GM19324 (cell line): ENCODE data around the gene TMEM266.
A peak's percentile ranks its signal among the peaks of the same experiment; 100 is the strongest.

Experiments used
- ATAC-seq: cut with Tn5 transposase; IDR thresholded peaks from one replicate; pipeline ENCODE4 v1.9.1; 2021; ENCODE audit warnings: mild to moderate bottlenecking, moderate library complexity; ENCODE audit not compliant: unreplicated experiment, low FRiP score

Gene TMEM266

GRCh38 chr15:76178296-76179000 is 118.7 kb downstream of the TMEM266 start:
- no peak for ATAC-seq

- ATAC-seq, result no peak
These were observed 119.2 kb downstream of the TMEM266 start for GRCh38 chr15:76179023-76179422.

DNA sequence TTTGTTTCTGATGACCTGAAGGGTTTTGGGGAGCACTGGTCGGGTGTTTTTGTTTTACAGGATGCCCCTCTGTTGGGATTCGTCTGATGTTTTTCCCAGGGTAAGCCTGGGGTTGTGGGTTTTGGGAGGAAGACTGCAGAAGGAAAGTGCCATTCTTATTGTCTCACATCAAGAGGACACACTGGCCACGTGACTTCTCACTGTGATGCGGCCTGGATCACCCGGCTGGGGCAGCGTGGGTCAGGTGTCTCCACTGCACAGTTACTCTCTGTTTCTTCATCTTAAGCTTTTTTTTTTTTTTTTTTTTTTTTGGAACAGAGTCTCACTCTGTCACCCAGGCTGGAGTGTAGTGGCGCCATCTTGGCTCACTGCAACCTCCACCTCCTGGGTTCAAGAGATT is 120.5 kb downstream of the TMEM266 start:
- no peak for ATAC-seq

GRCh38 chr15:76181705-76182107 is 121.9 kb downstream of the TMEM266 start:
- ATAC-seq, result no peak

GRCh38 chr15:76183930-76184649 is 124.3 kb downstream of the TMEM266 start:
- ATAC-seq, result no peak

DNA sequence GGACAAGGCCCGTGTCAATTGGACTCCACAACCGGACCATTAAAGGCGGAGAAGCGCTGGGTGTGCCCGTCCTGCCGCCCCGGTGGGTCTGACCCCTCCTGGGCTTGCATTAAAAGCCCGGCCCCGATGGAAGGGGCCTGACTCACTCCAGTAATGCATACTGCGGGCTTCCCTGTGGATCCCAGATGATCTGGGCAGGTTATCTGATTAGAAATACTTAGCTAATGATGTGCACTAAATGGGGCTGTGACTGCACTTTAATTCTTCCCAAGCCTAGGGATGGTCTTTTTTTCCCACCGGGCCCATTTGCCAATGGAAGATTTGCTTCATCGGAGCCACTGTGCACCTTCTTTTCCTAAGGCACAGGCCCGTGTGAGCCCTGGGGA is 124.9 kb downstream of the TMEM266 start:
- ATAC-seq, result no peak

DNA sequence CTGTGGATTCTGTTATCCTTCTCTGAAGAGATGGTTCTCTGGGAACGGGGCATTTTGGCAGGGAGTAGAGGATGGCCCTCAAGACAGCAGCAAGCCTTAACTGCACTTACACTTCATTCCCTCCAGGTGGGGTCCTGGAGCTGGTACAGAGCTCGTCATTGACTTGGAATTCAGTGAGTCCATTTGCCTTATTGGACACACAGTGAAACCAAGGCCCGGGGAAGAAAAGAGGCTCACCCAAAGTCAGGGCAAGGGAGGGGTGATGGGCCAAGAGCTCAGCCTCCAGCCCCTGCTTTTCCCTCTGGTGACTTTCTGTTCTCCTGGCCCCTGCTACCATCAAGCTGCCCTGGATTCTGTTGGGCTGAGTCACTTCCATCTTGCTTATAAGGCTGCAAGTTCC is 125.9 kb downstream of the TMEM266 start:
- ATAC-seq, result no peak

GRCh38 chr15:76187163-76187562 is 127.4 kb downstream of the TMEM266 start:
- ATAC-seq, result no peak

DNA sequence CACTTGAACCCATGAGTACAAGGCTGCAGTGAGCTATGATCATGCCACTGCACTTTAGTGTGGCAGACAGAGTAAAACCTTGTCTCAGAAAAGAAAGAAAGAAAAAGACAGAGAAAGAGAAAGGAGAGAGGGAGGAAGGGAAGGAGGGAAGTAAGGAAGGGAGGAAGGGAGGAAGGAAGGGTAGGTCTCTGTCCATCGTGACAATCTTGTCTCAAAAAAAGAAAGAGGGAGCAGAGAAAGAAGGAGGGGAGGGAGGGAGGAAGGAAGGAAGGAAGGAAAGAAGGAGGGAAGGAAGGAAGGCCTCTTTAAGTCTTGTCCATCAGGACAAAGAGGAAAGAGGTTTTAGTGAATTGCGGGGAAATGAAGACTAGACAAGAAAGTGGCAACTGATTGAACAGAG is 129.3 kb downstream of the TMEM266 start:
- ATAC-seq, result no peak

GRCh38 chr15:76190070-76190564 is 130.3 kb downstream of the TMEM266 start:
- ATAC-seq, result no peak

- ATAC-seq, result peak; percentile 76
These were observed 131.2 kb downstream of the TMEM266 start for GRCh38 chr15:76190751-76191538.

DNA sequence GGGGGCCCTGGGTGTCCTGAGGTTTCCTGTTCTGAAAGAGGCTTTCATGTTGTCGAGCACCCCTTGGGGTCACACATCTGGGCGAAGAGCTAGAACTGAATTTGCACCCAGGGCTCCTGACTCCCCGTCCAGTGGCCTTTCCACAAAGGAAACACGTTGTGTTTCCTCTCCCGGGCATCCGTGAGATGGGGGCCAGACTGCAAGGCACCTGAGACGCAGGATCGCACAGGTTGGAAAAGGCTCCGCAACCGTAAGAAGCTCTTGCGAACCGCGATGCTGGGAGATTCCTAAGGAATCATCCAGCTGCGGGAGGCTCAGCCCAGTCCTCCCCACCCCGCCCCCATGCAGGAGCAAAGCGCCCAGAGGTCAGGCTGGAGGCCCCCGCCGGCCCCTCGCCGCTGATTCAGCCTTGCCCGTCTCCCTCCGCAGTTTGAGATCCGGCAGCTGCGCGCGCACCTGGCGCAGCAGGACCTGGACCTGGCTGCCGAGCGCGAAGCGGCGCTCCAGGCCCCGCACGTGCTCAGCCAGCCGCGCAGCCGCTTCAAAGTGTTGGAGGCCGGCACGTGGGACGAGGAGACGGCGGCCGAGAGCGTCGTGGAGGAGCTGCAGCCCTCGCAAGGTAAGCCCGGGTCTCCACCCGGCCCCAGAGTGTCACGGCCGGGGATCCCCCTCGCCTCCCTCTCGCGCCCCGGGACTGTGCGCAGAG is 131.9 kb downstream of the TMEM266 start:
- ATAC-seq, result no peak

DNA sequence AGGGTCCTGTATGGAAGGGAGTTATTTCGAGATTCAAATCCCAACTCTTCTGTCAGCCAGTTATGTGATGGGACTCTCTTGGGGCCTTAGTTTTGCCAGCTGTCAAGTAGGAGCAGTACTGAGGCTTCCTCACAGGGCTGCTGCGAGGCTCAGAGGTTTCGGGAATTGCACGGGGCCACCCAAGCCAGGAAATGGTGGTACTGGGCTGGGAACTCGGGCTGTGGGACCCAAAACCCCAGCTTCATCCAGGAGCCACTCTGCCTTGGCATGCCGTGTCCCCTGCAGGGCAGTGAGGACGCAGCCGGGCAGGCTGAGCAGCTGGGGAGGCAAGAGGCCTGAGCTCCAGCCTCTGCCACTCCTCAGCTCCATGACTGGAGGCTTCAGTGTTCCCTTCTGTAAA is 132.9 kb downstream of the TMEM266 start:
- ATAC-seq, result no peak

DNA sequence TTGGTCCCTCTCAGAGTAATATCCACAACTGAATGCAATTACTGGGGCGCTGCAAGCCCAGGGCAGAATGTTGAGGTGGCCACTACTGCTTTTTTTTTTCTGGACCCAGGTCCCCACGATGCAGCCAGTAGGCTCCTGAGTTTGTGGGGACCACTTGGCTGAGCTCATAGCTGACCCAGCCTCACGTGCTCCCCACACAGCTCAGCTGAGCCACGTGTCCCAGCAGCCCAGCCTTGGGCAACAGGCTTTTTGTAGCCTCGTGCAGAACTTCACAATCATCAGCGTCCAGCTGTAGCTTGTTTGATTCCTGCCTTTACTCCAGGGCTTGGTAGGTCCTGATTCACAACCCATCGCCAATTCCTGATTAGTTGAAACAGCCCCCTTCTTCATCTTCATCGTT is 134.1 kb downstream of the TMEM266 start:
- no peak for ATAC-seq

GRCh38 chr15:76195506-76196268 is 135.9 kb downstream of the TMEM266 start:
- no peak for ATAC-seq

DNA sequence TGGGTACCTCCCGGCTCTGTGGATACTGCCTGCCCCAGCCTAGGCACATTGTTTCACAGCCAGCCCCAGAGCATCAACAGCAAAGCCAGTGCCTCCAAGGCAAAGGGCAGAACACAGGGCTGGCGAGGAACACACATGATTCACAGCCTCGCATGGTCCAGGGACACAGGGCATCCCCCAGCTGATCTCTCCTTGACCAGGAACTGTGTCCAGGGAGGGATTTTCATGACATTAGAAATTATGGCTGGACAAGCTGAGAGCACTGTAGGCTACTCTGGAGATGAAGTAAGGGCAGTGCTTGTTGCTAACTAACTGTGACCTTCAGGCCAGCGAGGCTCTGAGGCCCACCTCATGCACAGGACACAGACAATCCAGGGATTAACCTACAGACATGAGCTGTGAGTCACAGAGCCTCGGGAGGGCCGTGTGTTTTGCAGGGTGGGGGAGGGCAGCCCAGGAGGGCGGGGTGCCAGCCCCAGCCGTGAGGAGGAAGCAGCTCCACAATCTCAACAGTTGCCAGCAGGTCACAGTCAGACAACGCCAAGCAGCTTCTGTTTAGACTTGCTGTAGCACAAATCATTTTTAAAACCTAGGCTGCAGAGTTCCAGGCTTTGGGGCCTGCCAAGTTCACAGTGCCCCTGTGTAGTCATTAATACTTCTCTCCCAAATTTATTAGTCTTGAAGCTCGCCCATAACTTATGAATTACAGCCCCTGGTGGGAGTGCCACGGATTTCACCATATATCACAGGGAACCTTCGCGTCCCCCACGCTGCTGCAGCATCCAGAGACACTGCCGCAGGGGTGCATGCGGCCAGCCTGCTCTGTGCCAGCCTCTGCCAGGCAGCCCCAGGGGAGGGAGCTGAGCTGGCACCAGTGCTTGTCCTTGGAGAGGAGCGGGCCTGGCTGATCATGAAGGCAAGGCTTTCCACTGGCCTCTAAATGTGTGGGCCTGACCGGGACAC is 136.8 kb downstream of the TMEM266 start:
- ATAC-seq, result no peak

DNA sequence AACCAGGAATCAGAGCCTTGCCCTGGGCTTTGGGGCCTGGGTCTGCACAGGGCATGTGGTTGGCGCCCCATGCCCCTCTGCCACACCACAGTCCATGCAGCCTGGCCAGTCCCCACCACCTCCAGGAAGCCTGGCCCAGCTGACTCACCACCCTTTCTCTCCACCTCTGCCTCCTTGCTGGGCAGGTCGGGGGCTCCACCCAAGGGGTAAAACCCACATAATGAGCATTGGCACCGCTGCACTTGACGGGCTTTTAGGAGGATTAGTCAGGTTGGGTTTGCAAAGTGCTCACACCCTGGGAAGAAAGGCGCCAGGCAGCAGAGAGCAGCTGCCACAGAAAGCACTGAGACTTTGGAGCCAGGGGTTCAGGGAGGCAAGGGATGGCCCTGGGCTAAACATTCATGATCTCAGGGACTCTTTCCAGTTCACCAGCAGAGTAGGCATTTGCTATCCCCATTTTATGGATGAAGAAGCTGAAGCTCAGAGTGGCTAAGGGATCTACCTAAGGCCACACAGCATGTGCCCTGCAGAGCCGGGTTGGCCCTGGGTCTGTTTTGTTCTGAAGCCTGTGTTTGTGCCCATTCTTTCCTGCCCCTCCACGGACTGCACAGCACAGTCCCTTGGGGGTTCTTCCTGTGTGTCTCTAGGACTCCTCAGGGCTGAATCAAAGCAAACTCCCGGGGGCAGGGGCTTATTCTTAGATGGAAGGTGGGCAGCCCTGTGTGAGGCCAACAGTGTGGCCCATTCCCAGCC is 138.1 kb downstream of the TMEM266 start:
- no peak for ATAC-seq

DNA sequence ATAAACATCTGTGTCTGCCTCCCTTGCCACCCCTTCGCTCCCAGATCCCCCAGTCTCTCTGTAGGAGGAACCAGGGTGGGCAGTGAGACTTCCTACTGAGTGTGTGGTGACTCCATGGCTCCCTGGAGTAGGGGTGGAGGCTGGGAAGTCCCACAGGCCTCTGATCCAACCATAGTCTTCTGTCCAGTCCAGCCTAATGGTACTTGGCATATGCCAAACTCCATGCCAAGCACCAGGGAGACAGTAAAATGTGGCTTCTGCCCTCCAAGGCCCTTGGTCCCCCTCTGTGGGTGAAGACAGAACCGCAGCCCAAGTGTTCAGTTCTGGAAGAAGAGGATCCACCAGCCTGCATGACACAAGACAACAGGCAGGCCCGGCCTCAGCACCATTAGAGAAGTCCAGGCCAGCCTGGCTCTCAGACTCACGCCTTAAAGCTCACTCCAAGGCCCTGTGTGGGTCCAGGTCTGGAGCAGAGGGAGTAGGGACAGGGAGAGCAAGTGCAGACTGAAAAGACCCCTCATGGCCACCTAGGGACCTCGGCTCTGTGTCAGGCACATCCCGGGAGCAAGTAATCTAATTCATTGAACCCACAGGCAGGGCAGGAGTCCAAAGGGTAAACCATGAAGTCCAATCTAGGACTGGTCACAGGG is 138.8 kb downstream of the TMEM266 start:
- no peak for ATAC-seq
